Epithelial cell of prostate (primary cell): Measurements from ENCODE around the gene ADRA1B.
A peak's percentile ranks its signal among the peaks of the same experiment; 100 is the strongest.

Source experiments
- DNase-seq: peaks from one replicate; pipeline ENCODE4 v3.0.0-alpha.2; 2011; ENCODE audit warnings: low read depth, low spot score
- H3K27ac ChIP-seq: fragments of 450-650 bp; 2 replicates; pipeline ENCODE4 v1.5.1; 2017; ENCODE audit warnings: mild to moderate bottlenecking

ADRA1B gene

DNA sequence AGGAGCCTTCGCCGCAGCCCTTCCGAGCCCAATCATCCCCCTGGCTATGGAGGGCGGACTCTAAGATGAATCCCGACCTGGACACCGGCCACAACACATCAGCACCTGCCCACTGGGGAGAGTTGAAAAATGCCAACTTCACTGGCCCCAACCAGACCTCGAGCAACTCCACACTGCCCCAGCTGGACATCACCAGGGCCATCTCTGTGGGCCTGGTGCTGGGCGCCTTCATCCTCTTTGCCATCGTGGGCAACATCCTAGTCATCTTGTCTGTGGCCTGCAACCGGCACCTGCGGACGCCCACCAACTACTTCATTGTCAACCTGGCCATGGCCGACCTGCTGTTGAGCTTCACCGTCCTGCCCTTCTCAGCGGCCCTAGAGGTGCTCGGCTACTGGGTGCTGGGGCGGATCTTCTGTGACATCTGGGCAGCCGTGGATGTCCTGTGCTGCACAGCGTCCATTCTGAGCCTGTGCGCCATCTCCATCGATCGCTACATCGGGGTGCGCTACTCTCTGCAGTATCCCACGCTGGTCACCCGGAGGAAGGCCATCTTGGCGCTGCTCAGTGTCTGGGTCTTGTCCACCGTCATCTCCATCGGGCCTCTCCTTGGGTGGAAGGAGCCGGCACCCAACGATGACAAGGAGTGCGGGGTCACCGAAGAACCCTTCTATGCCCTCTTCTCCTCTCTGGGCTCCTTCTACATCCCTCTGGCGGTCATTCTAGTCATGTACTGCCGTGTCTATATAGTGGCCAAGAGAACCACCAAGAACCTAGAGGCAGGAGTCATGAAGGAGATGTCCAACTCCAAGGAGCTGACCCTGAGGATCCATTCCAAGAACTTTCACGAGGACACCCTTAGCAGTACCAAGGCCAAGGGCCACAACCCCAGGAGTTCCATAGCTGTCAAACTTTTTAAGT, 819 bp downstream of the ADRA1B start:
- no peak for DNase-seq
- H3K27ac ChIP-seq = no peak overlapping the region

DNA sequence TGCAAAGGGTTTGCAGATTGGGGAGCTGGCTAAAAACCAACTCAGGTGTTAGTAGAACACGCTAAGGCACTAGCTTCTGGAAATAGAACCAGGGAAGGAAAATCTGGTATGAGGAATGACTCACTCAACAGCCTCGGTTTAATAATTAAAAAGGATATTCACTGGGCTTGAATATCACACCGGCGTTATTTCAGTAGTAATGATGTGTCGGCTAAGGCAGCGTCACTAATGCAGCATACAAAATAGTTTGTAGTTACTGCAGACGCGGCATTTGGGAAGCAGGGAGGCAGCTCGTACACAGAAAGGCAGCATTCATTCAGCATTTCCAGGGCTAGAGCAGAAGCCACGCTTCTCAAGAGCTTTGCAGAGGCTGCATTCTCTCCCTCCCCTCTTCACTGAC, 1.7 kb downstream of the ADRA1B start:
- no peak for DNase-seq
- H3K27ac ChIP-seq = no peak overlapping the region

DNA sequence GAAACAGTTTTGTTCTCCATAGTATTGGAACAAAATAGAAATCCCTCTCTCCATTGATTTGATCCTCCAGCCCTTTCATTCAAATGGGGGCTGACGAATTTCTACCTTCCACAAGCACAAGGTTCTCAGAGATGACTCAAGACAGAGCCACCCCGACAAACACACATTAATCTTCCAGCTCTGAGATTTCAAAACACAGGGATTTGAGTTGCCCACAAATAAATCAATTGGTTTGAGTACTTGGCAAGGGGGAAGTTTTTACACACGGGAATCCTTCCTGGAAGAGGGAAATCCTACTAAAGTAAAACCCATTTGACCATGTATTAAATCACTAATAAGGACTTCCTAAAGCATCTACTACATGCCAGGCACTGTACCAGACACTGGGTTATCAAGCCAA, 5.4 kb downstream of the ADRA1B start:
- no peak for DNase-seq

DNA sequence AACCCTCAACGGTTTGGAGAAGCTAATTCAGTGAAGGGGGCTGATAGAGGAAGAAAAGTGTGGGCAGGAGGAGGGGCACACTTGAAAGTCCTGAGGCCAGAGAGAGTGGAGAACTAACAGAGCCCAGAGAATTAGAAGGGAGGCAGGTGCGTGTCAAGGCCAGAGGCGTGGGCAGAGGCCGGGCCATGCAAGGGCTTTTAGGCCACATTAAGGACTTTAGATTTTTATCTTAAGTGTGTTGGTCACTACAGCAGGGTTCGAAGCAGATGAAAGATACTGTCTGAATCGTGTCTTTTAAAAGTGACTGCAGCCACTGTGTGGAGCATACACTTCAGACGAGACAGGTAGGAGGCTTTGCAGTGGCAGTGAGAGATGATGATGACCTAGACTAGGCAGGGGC, 6.7 kb downstream of the ADRA1B start:
- no peak overlapping the region for H3K27ac ChIP-seq
- no peak for DNase-seq

More for the DNA sequence above, 5.4 kb downstream of the ADRA1B start:
- H3K27ac ChIP-seq = no peak overlapping the region

GRCh38 chr5:159928122-159928909, 12.0 kb downstream of the ADRA1B start:
- no peak overlapping the region for H3K27ac ChIP-seq
- DNase-seq = peak; percentile 61

DNA sequence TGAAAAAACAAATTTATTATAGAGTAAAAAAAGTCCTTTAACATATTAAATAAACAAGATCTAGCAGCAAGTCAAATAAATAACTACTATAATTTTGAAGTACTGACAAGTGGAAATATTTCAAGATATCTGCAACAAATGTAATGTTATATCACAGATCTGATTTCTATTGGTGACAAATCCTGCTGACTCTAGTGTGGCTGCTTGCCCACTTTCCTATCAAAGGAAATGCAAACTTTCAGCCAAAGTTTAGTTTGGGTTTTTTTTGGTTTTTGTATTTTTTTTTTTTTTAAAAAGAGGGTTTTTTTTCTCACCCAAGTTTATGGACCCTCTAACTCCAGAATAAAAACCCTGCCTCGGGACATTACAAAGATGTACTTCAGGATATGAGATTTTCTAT, 12.9 kb downstream of the ADRA1B start:
- no peak overlapping the region for H3K27ac ChIP-seq
- no peak for DNase-seq

DNA sequence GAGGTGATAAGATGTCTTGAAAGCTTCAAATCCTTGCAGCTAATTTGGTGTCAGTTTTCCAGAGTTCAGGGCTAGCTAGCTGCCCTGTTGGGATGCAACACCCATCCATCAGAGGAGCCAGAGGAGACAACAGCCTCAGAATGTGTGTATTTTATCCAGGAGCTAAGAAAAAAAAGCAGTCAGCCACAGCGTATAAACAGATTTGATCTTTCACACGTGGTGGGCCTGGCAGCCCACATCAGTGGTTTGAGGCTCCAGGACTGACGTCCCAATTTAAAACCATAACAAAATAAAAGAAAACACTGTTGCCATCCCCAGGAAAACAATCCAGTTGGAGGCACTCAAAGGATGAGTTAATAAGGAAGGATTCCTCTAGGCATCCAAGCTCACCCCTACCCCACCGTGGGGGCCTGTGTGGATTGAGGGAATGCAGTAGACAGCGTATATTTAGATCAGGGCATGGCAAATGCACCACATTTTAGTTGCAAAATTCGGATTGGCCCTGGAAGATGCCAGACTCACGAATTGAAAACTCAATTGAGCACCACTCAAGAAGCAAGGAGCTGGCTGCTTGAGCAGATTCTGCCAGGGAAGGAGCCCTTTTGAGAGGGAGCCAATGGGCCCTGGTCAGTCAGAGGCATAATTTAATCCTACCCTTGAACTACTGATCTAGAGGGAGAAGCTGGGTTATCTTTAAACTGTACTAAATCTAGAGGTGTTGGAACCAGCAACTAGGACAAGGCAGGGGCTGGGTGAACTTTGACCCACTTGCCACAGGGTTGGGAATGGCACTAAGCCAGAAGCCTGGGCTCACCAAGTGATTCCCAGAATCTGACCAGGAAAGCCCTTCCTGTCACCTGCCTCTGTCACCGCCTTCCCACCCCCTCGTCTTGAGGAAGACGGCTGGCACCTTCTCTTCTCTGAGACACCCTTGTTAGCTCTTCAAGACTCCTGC, 17.5 kb downstream of the ADRA1B start:
- no peak overlapping the region for H3K27ac ChIP-seq
- DNase-seq = no peak

DNA sequence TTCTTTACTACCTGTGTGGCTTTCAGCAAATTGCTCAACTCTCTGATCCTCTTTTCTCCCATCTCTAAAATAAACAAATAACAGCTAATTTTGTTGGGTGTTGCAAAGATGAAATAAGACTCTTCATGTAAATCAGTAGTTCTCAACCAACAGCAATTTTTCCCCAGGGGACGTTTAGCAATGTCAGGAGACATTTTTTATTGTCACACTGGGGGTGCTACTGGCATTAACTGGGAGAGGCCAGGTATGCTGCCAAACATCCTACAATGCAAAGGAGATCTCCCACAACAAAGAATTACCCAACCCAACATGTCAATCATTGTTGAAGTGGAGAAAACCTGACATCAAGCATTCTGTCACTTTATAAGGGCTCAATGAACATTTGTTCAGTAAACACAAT, 19.7 kb downstream of the ADRA1B start:
- no peak for DNase-seq
- H3K27ac ChIP-seq = no peak overlapping the region

- H3K27ac ChIP-seq = peak overlapping the region; percentile 33
- peak; percentile 18 for DNase-seq
These were observed 20.5 kb downstream of the ADRA1B start for GRCh38 chr5:159936686-159937329.

- DNase-seq = no peak
These were observed 21.3 kb downstream of the ADRA1B start for GRCh38 chr5:159937580-159937979.

DNA sequence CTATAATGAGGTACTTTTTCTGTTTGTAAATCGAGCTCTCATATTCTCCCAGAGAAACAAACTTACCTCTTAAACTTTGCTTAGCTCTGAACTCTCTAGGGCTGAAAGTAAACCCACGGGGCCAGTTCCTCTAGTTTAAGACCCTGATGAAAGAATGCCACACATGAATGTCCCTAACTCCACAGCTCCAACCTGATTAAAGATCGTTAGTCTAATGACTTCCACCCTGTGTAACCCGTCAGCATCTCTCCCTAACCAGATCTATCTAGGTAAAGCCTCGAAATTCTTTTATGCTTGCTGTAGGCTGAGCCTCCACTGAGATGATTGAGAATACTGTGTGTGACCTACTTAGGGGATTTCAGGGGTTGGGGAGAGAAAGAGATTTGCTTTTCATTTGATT, 27.0 kb downstream of the ADRA1B start:
- H3K27ac ChIP-seq = no peak overlapping the region
- no peak for DNase-seq

More at GRCh38 chr5:159937580-159937979, 21.3 kb downstream of the ADRA1B start:
- peak overlapping the region; percentile 33 for H3K27ac ChIP-seq

DNA sequence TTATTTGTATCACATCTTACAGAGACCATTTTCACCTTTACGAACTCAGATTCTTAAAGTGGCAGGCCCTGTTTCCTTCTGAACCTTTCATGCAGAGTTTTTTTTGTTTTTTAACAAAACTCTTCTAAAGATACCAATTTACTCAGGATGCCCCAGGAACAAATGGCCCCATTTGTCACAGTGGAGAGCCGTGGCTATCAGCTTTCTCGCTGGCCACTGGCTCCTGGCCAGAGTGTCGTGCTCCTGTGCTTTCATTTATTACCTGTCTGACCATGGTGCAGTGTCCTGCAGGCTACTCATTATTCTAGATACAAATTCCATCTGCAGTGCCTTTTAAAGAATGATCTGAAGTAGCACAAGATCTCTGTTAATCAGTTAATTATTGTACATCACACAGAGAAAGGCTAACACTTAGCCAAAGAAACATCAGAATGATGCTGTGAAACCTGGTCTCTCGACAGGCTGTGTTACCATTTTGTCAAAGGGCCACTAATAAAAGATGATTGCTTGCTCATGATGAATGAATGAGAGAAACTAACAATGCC, 27.8 kb downstream of the ADRA1B start:
- no peak for DNase-seq

DNA sequence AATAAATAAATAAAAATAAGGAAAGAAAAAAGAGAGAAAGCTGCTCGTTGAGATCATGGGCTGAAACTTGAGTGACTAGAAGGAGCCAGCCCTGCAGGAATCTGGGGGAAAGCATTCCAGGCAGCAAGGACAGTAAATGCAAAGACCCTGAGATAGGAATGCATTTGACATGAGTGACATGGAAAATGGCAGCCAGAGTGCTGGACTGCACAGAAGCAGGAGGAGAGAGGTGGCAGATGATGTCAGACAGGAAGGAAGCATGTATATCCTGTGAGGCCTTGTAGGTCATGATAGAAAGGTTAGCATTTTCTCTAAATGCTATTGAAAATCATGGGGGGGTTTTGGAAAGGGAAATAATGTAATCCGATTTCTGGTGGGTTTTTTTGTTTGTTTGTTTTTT, 29.1 kb downstream of the ADRA1B start:
- H3K27ac ChIP-seq = no peak overlapping the region
- no peak for DNase-seq

More for the DNA sequence above, 27.8 kb downstream of the ADRA1B start:
- no peak overlapping the region for H3K27ac ChIP-seq

DNA sequence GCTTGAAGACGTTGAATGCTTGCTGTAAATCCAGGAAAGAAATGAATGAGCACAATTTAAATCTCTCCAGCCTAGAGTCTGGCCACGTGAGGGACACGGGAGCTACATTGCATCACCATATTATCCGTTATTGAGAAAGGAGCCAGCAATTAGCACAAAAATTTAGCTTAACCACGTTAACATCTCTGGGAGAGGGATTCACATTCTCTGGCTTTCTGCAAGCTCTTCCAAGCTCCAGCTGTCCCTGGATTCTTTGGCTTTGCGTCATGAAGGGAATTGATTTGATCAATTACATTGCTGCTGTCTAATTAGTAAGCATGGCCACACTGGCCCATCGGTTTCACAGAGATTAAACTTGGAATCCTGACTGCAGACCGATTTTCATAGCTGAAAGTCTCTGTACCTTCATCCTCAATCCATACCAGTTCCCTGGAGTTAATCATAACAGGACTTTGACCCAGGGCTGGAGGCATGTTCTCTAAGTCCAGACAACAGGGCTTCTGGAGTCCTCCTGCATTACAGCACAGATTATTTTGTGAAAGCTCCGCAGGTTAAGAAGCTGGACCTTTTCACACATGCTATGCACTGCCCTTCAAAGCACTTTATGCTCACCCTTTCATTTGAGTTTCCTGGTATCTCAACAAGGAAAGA, 31.6 kb downstream of the ADRA1B start:
- H3K27ac ChIP-seq = no peak overlapping the region
- no peak for DNase-seq

DNA sequence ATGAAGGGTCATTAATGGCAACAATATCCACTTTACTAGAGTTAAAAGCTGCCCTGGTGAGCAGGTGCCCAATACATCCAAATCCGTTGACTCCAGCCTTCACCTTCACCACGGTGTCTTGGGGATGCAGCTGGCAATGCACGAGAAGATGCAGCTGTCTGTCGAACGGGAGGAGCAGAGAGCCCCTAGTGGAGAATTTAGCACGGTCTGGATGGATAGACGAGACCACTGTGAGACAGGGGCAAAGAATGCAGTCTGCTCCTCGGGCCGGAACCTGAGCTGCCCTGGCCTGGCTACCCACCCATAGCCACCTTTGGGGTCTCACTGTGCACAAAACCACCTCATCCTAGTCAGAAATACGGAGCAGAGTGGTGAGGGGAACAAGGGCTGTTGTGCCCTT, 35.1 kb downstream of the ADRA1B start:
- DNase-seq = no peak

GRCh38 chr5:159951834-159952233, 35.6 kb downstream of the ADRA1B start:
- no peak for DNase-seq
- H3K27ac ChIP-seq = no peak overlapping the region

More for the DNA sequence above, 35.1 kb downstream of the ADRA1B start:
- H3K27ac ChIP-seq = no peak overlapping the region

GRCh38 chr5:159953609-159954008, 37.3 kb downstream of the ADRA1B start:
- DNase-seq = no peak
- H3K27ac ChIP-seq = no peak overlapping the region

DNA sequence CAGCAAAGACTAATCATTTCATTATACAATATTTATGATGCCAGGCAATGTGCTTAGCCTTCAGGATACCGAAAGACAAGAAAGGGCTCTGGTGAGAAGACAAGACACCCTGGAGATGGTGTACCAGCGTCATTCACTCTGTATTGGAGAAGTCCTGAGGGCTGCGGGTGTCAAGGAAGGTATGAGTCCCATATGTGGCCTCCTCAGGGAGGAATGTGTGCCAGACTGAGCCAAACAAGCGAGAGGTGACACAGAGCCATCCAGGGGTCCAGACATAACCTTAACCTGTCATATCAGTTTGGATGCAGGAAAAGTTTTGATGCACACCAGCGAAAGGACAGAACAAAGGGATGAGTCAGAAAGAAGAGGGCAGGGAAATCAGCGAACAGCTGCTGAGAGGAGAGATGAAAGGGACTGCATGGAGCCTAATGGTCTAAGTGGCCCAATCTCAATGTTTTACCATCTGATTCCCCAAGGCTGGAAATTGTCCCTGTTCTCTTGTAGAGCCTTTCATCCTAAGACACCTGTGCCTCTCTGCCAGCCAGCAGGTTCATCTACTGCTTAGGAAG, 38.9 kb downstream of the ADRA1B start:
- H3K27ac ChIP-seq = no peak overlapping the region
- no peak for DNase-seq

DNA sequence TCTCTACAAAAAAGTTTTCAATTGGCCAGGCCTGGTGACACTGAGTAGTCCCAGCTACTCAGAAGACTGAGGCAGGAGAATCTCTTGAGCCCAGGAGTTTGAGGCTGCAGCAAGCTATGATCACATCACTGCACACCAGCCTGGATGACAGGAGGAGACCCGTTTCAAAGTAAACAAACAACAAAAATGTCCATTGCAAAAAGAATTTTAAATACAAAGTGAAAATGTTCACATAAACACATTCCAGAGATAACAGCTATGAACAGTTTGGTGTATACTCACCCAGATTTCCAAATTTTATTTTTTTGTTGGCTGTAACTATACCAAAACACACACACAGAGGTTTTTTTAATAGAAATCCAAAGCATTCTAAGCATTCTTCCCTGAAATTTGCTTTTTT, 39.8 kb downstream of the ADRA1B start:
- DNase-seq = no peak
- no peak overlapping the region for H3K27ac ChIP-seq
